Activated CD4-positive, alpha-beta T cell treated with anti-CD3 and anti-CD28 coated beads, Interleukin-10, Interleukin-2, amounts not matched to agents 100 ng/mL and 50 ng/mL, durations not matched to agents 16 hours and 8 hours (primary cell): ENCODE measurements around the gene IMP3.
"Not testable (repeated sequence)": the region's sequence is repeated elsewhere in the genome, so short reads cannot be mapped to it uniquely, and the experiment has no call there.

Experiments used
- DNase-seq: peaks from one replicate; pipeline ENCODE4 v3.0.0-alpha.2; 2020

IMP3 gene

DNA sequence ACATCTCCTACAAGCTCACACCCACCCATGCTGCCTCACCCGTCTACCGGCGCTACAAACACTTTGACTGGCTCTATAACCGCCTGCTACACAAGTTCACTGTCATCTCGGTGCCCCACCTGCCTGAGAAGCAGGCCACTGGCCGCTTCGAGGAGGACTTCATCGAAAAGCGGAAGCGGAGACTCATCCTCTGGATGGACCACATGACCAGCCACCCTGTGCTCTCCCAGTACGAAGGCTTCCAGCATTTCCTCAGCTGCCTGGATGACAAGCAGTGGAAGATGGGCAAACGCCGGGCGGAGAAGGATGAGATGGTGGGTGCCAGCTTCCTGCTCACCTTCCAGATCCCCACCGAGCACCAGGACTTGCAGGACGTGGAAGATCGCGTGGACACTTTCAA, 9.8 kb upstream of the IMP3 start:
- DNase-seq, result no peak

DNA sequence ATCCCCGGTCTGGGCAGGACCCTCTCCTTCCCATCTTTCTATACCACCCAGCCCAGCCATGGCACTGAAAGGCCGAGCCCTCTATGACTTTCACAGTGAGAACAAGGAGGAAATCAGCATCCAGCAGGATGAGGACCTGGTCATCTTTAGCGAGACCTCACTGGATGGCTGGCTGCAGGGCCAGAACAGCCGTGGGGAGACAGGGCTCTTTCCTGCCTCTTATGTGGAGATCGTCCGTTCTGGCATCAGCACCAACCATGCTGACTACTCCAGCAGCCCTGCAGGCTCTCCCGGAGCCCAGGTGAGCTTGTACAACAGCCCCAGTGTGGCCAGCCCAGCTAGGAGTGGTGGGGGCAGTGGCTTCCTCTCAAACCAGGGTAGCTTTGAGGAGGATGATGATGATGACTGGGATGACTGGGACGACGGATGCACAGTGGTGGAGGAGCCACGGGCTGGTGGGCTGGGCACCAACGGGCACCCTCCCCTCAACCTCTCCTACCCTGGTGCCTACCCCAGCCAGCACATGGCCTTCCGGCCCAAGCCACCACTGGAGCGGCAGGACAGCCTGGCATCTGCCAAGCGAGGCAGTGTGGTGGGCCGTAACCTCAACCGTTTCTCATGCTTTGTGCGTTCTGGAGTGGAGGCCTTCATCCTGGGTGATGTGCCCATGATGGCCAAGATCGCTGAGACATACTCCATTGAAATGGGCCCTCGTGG, 9.2 kb upstream of the IMP3 start:
- no peak for DNase-seq

DNA sequence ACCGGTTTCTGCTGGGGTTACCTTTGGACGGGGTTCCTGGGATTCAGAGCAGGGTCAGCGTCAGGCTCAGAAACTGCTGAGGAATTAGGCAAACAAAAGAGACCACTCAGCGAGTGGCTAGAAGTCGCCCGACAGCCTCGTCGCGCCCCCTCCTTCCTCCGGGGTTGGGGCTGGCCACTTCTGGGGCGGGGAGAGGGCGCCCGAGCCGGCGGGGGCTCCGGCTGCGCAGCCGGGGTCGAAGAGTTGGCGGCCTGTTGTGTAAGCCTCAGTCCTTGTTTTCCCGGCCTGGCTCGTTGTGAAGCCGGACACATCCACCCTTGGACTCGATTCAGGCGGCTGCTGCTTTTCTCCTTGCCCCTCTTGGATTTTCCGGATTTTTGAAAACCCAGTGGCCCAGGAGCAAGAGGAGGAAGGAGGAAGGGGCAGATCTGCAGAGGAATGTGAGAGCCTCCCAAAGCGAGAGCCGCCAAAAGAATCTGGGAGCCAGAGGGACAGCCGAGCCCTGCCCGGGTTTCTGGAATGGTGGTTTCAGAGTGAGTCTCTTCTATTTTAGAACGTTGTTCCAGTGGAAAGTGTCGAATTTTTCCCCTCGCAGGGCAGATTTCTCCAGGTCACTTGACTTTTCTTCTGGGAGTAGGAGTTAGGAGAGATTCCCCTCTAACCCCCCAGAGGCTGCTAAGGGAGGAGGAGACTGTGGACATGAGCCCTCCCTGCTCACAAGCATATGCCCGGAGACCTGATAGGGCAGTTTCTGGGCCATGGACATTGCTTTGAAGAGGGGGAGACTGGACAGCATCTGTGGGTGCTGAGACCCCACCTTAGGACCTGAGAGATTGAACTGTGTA, 8.4 kb upstream of the IMP3 start:
- DNase-seq, result no peak

DNA sequence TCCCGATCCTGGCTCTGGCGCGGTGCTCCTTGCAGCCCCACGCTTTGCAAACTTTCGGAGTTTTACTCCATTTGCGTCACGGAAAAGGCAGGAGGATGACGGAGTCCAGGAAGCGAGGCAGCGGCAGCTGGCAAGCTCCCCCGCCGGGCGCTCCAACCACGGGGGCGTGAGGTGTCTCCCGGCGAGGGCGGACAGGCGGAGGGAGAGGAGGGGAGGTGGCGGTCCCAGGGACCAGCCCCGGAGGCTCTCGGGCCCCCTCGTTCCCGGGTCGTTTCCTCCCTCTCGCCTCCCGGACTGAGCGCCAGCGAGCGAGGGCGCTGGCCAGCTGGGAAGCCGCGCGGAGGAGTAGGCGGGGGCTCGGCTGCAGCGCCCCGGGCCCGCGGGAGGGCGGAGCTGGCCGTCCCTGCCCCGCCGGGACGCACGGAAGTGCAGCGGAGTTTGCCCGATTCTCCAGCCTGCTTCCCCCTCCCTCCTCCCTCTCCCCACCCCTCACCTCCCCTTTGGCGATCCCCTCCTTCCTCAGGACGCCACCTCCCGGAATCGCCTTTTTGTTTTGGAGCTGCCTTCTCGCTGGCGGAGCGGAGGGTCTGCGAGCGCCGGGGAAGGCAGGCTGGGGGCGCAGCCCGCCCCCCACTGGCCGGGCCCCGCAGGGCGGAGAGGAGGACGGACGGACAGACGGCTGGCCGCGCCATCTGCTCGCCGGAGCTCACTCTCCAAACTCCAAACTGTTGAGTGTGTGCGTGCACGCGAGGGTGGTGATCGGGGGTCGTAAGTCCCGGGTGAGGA, 7.5 kb upstream of the IMP3 start, which contains the start of gene SNX33:
Gene SNX33 (plus strand): TSS at position 543 of the 786 bp plus-strand sequence. CDS start 1,191 bp downstream, outside the sequence.
- peak; percentile 58 for DNase-seq

DNA sequence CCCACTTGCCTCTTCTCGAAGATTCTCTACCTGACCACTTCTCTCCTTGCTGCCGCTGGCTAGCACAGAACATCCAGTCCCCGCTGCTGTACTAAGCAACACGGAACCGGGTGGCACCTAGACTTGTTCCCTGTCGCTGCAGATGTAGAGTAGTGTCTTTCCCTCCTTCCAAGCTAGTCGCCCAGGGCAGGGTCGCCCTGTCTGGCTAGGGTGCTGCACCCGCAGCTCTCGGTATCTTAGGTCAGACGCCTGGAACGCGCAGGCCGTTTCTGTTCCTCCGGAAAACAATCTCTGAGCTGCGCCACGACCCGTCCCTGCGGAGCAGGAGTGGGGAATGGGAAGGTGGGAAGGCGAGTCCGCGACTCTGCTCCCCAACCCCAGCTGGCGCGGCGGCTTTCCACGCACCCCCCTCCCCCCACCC, 6.9 kb upstream of the IMP3 start:
- no peak for DNase-seq

DNA sequence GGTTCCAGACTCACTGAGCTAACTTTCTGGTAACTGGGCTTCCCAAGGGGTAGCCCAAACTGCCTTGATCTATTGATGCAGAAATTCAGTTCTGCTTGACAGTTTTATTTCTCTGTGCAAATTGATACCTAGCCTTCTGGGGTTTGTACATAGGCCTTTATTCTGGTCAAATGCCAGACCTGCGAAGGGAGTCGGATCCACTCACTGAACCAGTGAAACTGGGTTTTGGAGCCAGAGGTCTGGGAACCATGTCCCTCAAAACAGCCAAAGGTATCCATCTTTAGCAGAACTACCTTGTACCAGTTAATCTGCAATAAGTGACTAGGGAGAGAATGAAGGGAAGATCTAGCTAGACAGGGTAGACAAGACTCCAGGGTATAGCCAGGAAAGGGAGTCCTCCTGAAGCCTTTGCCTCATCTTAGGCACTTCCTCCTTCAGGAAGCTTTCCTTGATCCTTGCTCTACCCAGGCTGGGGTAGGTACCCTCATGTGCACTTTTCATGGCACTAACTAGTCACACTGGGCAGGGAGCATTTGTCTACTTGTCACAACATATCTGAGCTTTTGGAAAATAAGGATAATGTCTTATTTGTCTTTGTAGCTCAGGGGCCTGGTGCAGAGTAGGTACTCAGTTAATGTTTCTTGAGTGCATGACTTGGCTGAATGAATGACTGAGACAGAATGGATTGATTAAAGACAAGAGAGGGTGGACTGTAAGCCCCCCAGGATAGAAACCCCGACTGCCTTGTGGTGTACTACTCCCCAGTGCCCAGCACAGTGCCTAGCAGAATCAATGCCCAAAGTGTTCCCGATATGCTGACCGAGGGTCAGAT, 6.3 kb upstream of the IMP3 start:
- DNase-seq, result no peak

DNA sequence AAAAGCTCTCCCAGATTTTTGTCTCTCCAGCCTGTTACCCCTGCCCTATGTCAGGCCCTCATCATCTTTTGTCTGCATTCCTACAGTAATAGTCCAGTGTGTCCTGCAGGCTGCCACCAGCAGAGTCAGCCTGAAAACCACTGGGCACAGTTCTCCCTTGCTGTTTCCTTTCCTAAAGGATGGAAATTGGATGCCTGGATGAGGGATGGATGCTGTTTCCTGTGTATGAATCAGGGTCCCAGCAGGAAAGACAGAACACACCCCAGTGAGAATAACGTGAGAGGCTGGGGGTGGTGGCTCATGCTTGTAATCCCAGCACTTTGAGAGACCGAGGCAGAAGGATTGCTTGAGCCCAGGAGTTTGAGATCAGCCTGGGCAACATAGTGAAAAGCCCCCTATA, 4.4 kb upstream of the IMP3 start:
- DNase-seq, result no peak

DNA sequence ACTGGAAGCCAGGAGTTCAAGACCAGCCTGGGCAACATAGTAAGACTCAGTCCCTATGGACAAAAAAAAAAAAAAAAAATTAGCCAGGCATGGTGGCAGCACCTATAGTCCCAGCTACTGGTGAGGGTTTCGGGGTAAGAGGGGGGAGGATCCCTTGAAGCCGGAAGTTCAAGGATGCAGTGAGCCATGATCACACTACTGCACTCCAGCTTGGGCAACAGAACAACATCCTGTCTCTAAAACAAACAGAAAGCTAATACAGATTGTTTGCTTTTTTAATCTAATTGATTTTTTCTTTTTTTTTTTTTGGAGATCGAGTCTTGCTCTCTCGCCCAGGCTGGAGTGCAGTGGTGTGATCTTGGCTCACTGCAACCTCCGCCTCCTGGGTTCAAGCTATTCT, 1.6 kb upstream of the IMP3 start:
- no peak for DNase-seq

DNA sequence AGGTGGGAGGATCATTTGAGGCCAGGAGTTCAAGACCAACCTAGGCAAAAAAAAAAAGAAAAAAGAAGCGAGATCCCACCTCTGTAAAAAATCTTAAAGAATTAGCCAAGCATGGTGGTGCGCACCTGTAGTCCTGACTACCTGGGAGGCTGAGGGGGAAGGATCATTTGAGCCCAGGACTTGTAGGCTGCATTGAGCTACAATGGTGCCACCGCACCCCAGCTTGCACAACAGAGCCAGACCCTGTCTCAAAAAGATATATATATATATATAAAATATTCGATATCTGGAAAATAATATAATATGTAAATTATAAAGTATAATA, 1.1 kb upstream of the IMP3 start:
- no peak for DNase-seq

DNA sequence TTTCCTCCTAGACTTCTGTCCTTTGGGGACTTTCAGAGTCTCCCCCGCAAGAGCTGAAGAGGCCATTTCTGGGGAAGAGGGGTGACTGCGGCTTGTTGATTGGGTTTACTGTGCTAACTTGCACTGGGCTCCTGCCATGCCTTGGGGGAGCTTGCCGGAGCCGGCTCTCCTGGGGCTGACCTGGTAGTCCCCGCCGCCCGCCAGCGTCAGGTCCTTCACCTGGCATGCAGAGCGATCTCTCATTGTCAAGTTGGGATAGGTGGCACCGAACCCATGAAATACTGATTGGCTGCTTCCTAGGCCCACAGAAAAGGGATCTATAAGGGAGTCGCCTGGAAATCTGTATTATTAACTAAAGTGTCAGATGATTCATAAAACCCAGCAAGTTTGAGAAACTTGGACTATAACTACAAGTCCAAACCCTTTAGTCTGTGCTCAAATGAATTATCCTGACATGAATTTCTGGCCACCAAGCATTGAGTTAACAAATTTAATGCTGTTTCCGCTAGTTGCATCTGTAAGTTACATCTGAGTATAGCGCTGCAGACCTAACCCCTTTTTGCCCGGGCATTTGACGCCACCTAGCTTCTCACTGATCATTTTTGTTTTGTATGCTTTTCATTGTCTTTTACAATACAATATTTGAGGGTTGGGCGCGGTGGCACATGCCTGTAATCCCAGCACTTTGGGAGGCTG, 607 bp upstream of the IMP3 start:
- peak; percentile 76 for DNase-seq

DNA sequence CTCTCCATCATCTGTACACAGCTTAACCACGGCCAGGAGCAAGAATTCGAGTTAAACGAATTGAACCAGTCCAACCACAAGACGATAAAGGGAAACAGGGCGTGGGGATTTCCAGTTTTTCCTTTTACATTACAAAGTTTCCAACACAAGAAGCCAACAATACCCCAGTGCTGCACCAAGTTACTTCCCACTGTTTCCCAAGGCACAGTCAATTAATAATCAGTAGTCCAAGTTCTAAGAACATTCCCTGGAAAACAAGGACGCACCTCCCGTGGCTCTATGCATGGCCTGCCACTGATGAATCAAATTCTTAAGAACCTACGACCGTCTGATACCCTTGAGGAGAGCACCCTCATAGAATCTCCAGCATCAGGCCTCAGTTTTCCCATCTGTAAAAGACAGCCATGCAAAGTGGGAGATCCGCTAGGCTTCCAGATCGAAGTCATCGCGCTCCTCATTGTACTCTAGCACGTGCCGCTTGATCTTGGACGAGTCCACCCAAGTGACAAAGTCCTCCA, 774 bp downstream of the IMP3 start:
- peak; percentile 30 for DNase-seq

DNA sequence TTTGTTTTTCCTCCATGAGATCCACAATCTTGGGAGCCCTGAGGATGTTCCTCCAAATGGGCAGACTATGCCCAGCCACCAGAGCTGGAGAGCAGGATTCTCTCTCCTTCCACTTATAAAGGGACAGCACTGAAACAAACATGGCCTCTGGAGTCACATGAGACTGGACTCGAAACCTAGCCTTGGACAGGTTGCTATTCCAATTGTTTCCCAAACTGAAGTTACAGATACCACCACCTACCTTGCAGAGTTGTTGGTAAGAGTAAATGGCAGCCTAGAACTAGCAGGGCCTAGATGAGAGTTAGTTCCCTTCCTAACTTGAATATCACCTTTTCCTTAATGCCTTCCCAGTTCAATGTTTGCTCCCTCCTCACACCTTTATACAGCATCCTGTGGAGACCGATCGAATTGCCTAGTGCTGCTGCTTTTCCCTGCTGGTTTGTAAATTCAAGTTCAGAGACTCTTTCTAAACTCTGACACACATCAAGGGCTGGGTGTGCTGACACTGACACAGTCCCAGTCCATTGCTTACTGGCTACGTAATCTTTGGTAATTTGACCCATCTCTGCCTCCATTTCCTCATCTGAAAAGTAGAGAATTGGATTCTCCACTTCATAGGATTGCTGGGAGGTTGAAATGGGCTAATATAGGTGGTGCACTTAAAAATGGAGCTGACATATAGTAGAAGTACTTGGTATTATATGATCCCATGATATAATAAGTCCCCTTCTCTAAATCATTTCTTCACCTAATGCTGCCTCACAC, 2.6 kb downstream of the IMP3 start:
- DNase-seq, result no peak

DNA sequence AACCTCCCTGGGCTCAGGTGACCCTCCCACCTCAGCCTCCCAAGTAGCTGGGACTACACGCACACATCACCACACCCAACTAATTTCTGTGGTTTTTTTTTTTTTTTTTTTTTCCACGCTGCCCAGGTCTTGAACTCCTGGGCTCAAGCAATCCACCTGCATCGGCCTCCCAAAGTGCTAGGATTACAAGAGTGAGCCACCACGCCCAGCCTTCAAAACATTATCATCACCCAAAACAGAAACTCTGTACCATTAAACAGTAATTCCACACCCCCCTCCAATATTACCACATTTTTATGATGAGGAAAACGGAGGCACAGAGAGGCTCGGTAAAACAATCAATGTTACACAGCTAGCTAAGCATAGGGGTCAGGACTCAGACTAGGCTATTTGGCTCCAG, 4.0 kb downstream of the IMP3 start:
- DNase-seq, result no peak

DNA sequence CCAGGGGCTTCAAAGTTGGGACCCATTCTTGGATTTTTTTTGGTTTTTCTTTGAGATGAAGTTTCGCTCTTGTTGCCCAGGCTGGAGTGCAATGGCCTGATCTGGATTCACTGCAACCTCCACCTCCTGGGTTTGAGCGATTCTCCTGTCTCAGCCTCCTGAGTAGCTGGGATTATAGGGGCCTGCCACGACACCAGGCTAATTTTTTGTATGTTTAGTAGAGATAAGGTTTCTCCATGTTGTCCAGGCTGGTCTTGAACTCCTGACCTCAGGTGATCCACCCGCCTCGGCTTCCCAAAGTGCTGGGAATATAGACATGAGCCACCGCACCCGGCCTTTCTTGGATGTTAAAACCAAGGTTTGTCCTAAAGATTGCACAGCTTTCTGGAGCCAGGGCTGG, 6.1 kb downstream of the IMP3 start:
- not testable (repeated sequence) for DNase-seq

DNA sequence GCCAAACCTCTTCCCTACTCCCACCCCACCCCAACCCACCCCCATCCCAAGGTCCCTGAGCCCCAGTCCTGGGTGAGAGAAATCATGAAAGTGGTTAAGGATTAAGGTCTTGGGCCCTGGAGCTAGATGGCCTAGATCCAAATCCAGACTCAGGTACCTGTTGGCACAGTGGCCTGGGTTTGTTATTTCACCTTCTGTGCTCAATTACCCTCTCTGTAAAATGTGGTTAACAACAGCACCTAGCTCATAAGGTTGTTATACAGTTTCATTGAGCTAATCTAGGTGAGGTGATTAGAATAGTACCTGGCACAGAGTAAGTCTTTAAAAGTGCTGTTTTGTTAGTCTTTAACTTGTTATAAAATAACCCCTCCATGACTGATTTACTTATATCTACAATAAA, 8.1 kb downstream of the IMP3 start:
- DNase-seq, result no peak

DNA sequence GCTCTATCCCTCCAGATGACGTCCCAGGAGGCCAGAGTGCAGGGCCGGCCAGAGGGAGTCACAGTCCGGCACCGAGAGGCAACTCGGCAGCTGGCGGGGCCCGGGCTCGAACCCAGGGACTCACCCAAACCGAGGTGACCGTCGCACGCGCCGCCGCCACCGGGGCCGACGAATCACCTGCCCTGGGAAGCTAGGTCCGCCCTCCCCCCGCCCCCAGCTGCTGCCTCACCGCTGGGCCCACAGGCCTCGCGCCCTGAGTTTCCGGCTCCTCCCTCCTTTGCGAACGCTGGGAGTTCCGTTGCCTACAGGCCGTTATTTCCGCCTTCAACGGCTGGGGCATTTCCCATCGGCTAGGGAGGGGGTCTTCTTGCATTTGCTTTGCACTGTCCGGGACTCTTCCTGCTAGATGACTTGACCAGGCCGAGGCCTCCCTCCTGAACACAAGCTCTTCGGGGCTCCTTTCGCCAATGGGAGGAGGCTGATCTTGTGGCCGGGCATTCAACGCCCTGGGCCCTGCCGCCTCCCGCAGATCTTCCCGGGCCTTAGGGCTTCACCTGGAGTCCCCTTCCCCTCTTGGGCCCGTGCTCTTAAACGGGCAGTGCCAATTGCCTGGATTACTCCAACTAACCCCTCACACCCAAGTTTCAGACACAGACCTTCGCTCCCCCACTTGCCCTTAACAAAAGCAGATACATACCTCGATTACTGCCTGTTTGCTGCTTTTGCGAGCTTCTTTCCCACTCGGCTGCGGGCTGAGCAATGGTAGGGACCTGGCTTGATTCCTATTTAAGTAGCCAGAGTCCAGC, 14.3 kb downstream of the IMP3 start, which contains the start of gene SNUPN:
Gene SNUPN (minus strand): TSS at position 184 of the 806 bp plus-strand sequence. CDS start 4,674 bp downstream, outside the sequence.
- peak; percentile 97 for DNase-seq

DNA sequence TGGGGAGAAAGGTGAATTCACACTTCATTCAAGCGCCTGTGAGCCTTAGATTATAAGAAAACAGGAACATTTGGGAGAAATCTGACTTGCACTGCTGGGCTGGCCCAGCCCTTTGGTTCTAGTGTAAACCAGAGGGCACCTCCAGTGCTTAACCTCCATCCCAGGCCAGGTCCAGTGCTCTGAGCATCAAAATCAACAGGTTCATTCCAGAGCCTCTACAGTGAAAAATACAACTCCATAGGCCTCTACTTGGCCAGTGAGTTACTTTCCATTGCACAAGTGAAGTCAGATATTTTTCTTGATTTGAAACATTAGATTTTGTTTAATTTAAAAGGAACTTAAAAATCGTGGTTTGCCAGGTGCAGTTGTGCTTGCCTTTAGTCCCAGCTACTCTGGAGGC, 17.5 kb downstream of the IMP3 start:
- no peak for DNase-seq

DNA sequence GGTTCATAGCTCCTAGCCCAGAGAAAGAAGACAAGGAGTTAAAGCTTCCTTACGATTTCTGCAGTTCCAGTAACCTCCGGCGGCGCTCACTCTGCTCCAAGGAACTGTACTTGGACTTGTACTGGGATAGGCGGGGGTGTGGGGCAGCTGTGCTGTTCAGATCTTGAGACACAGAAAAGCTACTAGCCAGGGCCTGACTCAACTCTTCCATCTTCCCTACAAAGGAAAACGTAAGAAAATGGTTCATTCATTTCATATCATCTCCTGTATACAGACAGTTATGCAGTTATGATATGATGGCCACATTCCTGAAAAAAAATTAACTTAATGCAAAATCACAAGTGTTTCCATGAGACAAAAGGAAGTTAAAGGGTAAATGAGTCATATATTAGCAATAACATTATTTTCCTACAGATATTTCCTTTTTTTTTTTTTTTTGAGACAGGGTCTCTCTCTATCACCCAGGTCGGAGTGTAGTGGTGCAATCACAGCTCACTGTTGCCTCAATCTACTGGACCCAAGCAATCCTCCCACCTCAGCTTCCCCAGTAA, 19.1 kb downstream of the IMP3 start:
- DNase-seq, result no peak

DNA sequence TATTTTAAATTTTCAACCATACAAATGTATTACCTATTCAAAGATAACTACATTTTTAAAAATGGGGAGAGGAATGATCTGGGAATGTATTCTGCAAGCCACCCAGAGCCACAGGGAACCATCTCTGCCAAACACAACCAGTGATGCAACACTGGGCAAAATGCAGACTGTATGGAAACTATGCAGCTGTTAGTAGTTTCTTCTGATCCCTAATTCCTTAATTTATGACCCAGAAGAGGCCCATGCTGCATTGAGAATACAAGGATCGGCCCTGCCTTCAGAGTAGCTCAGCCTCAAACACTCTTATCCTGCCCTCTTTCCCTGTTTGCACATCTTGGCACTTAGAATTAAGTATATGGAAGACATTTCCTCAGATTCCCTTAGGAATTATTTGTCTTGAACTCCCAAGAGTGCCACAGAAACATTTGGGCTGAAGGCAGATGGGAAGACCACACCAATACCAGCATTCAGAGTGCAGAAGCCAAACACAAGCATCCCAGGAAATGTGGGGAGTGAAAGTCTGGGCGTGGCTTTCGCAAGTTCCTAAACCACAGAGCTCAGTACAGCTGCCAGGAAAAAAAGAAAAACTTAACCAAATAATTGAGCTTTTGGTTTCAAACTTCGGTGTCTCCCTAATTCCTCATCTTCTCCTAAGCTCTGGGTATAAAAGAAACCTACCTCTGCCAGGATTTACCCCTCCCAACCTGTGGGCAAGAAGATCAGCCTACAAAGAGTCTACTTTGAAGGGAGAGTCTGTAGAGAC, 19.8 kb downstream of the IMP3 start:
- DNase-seq, result no peak
